OCI-LY1 (cell line): Measurements from ENCODE around the gene PDE9A.

Source experiments
- EZH2 ChIP-seq: fragments of 200-600 bp; sonication (generic), shearing (Covaris generic); IDR thresholded peaks from 2 replicates; pipeline ENCODE4 v1.8.0; 2017; ENCODE audit warnings: borderline replicate concordance, mixed run types, mild to moderate bottlenecking, antibody characterized with exemption, low read length, moderate library complexity, mixed read lengths
- TF ChIP-seq, protein P1 (sequence below): fragments of 200-600 bp; sonication (generic), shearing (Covaris generic); IDR thresholded peaks from 2 replicates; pipeline ENCODE4 v1.5.1; 2017; ENCODE audit warnings: mild to moderate bottlenecking, antibody characterized with exemption, low read length, moderate library complexity, mixed read lengths

DNA sequence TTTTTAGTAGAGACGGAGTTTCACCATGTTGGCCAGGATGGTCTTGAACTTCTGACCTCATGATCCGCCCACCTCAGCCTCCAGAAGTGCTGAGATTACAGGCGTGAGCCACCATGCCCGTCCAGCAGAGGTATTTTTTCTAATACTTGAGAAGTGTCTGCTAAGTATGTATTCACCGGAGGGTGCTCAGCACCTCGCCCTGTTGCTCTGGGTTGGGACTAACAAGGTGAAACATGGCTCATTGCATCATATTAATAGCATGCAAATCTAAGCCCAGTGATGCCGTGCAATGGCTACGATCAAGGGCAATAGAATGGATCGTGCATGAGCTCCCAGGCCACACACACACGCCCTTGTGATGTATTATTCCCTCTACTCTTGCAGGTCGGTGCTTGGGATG, 68.7 kb downstream of the PDE9A start:
- TF ChIP-seq, protein P1, sequence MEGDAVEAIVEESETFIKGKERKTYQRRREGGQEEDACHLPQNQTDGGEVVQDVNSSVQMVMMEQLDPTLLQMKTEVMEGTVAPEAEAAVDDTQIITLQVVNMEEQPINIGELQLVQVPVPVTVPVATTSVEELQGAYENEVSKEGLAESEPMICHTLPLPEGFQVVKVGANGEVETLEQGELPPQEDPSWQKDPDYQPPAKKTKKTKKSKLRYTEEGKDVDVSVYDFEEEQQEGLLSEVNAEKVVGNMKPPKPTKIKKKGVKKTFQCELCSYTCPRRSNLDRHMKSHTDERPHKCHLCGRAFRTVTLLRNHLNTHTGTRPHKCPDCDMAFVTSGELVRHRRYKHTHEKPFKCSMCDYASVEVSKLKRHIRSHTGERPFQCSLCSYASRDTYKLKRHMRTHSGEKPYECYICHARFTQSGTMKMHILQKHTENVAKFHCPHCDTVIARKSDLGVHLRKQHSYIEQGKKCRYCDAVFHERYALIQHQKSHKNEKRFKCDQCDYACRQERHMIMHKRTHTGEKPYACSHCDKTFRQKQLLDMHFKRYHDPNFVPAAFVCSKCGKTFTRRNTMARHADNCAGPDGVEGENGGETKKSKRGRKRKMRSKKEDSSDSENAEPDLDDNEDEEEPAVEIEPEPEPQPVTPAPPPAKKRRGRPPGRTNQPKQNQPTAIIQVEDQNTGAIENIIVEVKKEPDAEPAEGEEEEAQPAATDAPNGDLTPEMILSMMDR = no peak
- no peak for TF ChIP-seq EZH2
